Measurements from ENCODE around the gene LINC01488.

Gene LINC01488

DNA sequence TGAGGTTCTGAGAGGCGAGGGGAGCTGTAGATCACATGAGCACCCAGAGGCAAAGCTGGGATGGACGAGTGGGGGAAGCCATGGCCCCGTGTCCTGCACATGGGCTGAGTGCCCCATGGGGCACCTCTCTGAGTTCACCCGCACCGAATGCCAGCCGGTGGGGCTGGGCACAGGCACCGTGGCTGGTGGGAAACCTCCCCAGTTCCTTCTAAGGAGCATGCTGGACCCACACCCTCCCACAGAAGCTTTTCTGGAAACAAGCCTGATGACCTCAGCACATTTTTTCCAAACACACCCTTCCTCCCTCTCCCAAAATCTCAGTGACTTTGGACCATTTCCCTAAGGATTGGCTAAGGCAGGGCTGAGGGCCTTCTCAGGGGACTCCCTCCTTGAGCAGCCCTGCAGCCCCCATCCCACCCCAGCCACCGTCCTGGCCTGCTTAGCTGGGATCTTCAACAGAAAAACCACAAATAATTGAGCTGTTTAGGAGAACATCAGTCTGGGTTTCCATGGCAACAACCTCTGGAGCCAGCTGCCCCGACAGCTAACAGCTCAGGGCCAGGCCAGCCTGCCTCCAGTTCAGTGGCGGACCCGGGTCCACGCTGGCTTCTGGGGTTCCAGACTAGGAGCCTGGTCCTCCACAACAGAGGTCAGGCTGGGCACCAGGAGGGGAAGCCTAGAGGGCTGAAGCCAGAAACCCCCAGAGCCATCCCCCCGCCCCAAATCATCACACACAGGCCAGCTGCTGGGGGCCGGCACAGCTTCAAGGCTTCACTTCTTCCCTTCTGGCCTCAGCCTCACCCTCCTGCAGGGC, 18.1 kb upstream of the LINC01488 start:
- H3K4me3 ChIP-seq (ENCODE audit: control insufficient read depth, low read depth, low read length): no peak overlapping the region
- TF ChIP-seq, protein P1, sequence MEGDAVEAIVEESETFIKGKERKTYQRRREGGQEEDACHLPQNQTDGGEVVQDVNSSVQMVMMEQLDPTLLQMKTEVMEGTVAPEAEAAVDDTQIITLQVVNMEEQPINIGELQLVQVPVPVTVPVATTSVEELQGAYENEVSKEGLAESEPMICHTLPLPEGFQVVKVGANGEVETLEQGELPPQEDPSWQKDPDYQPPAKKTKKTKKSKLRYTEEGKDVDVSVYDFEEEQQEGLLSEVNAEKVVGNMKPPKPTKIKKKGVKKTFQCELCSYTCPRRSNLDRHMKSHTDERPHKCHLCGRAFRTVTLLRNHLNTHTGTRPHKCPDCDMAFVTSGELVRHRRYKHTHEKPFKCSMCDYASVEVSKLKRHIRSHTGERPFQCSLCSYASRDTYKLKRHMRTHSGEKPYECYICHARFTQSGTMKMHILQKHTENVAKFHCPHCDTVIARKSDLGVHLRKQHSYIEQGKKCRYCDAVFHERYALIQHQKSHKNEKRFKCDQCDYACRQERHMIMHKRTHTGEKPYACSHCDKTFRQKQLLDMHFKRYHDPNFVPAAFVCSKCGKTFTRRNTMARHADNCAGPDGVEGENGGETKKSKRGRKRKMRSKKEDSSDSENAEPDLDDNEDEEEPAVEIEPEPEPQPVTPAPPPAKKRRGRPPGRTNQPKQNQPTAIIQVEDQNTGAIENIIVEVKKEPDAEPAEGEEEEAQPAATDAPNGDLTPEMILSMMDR (IDR thresholded peaks at IDR 0.05; ENCODE audit: control insufficient read depth, insufficient read depth, low read depth, low read length, missing control alignments): no peak
- DNase-seq (ENCODE audit: low read depth): no peak

DNA sequence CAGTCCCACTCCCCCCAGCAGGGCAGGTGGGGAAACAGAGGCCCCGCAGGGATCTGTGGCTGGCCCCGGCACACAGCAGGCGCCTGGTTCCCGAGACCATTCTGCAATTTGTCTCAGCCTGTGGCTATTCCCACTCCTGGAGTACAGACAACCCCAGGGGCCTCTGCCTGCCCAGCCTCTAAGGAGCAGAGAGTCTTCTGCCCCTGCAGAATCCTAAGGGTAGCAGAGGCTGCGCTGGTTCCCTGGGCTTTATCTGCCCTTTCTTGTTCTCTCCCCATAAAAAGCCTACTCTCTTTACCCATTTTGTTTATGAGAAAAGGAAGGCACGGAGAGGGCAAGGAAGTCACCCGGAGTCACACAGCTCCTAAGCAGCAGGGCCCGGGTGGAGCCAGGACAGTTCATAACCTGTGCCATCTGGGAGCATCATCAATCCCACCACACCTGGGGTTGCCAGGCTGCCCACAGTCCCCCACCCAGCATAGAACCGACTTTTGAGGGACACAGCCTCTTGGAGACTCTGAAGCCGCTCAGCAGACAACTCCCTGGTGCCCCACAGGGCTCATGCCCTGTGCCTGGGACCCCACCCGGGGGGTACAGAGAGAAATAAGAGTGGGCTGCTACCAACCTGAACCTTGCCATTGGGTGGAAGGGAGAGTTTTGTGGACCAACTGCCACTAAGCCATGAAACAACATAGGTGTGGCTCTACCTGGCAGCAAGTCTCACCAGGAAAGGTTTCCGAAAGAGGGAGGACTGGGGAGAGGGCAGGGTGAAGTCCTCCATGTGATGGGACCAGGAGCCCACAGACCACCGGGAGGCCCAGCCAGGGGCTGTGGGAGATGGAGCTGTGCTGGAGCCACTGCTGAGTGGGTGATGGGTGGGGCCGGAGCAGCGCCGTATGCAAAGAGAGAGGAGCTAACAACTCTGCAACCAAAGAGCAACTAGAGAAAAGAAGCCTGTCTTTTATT, 17.2 kb upstream of the LINC01488 start:
- no peak for DNase-seq (ENCODE audit: low read depth)
- H3K4me3 ChIP-seq (ENCODE audit: control insufficient read depth, low read depth, low read length): no peak overlapping the region
- TF ChIP-seq, protein P1 (IDR thresholded peaks at IDR 0.05; ENCODE audit: control insufficient read depth, insufficient read depth, low read depth, low read length, missing control alignments): no peak

DNA sequence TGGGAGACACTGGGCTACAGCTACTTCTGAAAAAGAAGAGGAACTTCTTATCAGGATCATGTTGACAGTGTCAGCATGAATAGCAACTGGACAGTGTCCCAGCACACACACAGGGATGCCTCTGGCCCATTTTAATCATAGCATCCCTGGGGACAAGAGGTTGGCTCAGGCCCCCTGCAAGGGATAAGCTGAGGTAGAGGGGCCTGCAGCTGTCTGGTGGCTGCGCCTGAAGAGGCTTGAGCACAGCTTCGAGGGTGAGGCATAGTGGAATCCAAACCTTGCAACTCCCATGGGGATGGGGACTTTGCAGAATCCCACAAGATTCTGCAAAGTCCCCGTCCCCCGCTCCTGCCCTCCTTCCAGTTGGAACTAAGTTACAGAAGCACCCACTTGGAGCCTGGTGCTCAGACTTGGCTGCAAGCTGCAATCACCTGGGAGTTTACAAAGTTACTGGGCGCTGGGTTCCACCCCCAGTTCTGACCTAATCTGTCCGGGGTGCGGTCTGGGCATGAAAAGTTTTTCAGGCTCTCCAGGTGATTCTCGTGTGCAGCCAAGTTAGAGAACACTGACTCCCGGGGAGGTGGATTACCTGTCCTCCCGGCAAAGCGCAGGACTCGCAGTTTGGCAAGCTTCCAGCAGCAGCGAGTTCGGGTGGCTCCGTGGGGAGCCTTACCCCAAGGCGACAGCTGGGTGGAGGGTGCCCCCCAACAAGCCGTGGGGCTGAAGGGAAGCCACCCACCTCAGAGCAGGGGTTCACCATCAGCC, 16.0 kb upstream of the LINC01488 start:
- no peak overlapping the region for H3K4me3 ChIP-seq (ENCODE audit: control insufficient read depth, low read depth, low read length)
- TF ChIP-seq, protein P1 (IDR thresholded peaks at IDR 0.05; ENCODE audit: control insufficient read depth, insufficient read depth, low read depth, low read length, missing control alignments): no peak
- DNase-seq (ENCODE audit: low read depth): no peak

DNA sequence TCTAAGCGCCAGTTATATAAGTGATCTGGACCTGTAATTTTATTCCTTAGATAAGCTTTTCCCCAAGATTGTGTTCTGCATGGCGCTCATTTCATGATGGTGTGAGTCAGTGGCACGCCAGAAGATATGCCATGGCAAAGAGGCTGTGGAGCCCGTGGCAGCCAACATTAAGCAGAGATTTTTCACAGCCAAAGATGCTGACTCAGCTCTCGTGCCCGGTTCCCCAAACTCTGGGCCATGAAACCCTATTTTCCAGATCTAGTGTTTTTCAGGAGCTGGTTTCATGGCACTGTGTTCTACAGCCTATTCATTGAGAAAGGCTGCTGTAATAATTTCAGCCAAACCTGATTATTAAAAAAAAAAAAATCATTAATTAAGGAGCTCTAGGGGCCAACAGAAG, 15.4 kb upstream of the LINC01488 start:
- no peak overlapping the region for H3K4me3 ChIP-seq (ENCODE audit: control insufficient read depth, low read depth, low read length)
- TF ChIP-seq, protein P1 (IDR thresholded peaks at IDR 0.05; ENCODE audit: control insufficient read depth, insufficient read depth, low read depth, low read length, missing control alignments): no peak
- no peak for DNase-seq (ENCODE audit: low read depth)

DNA sequence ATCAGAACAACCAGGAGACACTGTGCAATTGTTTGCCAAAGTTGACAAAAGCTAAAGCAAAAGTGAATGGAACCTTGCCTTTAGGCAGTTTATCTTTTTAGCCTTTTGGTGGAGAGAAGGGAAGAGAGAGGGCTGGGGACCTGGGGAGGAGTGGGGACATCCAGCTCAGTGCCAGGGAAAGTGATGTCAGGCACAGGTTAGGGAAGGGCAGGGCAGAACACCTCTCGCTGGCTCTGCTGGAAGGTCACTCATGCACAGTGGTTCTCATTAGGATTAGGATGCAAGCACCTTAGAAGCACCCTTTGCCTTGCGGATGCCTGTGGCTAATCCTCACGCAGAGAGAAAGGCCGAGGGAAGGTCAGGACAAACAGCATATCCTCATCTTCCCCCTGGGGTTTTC, 14.3 kb upstream of the LINC01488 start:
- TF ChIP-seq, protein P1 (IDR thresholded peaks at IDR 0.05; ENCODE audit: control insufficient read depth, insufficient read depth, low read depth, low read length, missing control alignments): no peak
- H3K4me3 ChIP-seq (ENCODE audit: control insufficient read depth, low read depth, low read length): no peak overlapping the region
- DNase-seq (ENCODE audit: low read depth): no peak

DNA sequence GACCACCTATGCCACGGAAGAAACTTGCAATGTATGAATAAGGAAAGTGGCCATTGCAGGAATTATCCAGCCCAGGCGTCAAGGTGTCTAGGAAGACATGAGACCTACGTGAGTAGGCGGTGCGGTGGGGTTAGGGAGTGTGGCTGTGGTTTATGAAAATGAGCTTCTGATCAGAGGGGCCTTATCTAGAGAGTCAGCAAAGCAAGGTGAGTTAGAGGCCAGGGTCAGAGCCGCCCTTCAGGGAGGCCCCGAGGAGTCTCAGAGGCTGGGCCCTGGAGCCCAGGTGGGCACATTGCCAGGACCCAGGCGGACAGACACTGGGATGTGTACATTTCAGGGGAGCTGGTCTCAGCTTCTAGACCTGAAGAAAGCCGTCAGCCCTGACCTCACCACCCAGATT, 13.8 kb upstream of the LINC01488 start:
- no peak for DNase-seq (ENCODE audit: low read depth)
- TF ChIP-seq, protein P1 (IDR thresholded peaks at IDR 0.05; ENCODE audit: control insufficient read depth, insufficient read depth, low read depth, low read length, missing control alignments): no peak
- H3K4me3 ChIP-seq (ENCODE audit: control insufficient read depth, low read depth, low read length): no peak overlapping the region

Measured in AG09309 (cell line).